ENCODE measurements around the gene PACRGL.

DNA sequence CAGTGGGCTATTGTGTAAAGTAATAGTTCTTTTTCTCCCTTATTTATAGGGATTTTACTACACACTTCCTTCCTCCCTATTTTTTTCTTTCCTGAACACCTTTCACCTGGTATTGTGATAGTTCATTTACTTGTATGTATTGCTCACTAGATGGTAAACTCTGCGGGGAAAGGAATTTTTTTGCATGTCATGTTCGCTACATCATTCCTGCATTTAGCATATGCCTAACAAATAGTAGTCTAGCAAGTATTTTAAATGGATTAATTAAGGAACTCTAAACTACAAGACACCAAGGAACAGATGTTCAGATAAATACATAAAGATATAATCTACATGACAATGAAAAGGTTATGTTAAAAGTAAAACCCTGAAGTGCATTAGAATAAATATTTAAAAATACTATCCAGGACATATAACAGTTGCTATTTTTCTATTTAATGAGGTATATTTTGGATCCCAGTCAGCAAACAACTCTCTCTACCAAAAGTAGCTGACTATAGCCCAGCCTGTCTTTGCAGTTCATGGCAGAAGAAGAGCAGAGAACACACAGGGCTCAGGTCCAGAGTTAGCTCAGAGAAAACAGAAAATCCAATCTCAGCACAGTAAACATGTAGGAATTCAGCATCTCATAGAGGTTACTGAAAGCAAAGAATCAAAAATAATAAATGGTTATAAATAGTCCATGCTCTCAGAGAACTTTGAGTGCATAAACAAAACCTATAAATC, 87.8 kb downstream of the PACRGL start:
- TF ChIP-seq CHD2 (IDR thresholded peaks at IDR 0.05; ENCODE audit: low read length, partially characterized antibody) (no peak), EP300 (IDR thresholded peaks at IDR 0.05) (no peak)

All from A549 (cell line).